ENCODE results near the gene ATRIP.

Gene ATRIP

DNA sequence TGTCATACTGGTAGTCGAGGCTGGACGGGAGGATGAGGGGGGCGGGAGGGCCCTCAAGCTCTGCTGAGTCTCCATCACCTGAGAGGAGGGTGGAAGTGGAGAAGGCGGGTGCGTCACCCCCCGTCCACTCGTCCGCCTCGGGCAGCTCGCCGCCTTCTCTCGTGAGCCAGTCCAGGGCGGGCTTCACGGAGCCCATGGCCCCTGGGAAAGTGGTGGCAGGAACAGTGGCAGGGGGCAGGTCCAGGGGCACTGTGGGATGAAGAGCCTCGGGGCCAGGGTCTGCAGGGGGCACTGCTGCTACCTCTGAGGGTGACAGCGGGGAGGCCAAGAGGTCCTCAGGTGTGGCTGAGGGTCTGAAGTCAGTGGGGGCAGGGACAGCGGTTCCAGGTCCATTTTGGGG, 26.9 kb upstream of the ATRIP start:
- H3K27me3 ChIP-seq (ENCODE audit: low read depth, low read length), result no peaks in the 10 kb centered on the region
- TF ChIP-seq, protein P1, sequence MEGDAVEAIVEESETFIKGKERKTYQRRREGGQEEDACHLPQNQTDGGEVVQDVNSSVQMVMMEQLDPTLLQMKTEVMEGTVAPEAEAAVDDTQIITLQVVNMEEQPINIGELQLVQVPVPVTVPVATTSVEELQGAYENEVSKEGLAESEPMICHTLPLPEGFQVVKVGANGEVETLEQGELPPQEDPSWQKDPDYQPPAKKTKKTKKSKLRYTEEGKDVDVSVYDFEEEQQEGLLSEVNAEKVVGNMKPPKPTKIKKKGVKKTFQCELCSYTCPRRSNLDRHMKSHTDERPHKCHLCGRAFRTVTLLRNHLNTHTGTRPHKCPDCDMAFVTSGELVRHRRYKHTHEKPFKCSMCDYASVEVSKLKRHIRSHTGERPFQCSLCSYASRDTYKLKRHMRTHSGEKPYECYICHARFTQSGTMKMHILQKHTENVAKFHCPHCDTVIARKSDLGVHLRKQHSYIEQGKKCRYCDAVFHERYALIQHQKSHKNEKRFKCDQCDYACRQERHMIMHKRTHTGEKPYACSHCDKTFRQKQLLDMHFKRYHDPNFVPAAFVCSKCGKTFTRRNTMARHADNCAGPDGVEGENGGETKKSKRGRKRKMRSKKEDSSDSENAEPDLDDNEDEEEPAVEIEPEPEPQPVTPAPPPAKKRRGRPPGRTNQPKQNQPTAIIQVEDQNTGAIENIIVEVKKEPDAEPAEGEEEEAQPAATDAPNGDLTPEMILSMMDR (IDR thresholded peaks at IDR 0.05; ENCODE audit: low read depth, low read length), result no peak
- TF ChIP-seq EZH2phosphoT487 (IDR thresholded peaks at IDR 0.05; ENCODE audit: low read depth), result no peak
- no peak overlapping the region for H3K9ac ChIP-seq (ENCODE audit: low read length)
- no peak overlapping the region for H2AFZ ChIP-seq (ENCODE audit: low read depth, low read length)
- H3K79me2 ChIP-seq (ENCODE audit: low read length), result no peaks in the 10 kb centered on the region
- no peak overlapping the region for H3K27ac ChIP-seq (ENCODE audit: low read length)
- no peaks in the 10 kb centered on the region for H3K9me3 ChIP-seq (ENCODE audit: insufficient read depth, low read length)
- peaks cover 4% of the 10 kb centered on the region; the same call in 1 of the 2 replicates for H3K4me1 ChIP-seq (ENCODE audit: low read length)
- no peak overlapping the region for H3K4me2 ChIP-seq (ENCODE audit: low read length)
- no peak overlapping the region for H3K4me3 ChIP-seq (ENCODE audit: low read length)
- H4K20me1 ChIP-seq (ENCODE audit: insufficient read depth, low read length), result no peaks in the 10 kb centered on the region; the same call in 1 of the 2 replicates
- peaks cover 4% of the 10 kb centered on the region for H3K36me3 ChIP-seq (replicated peaks; ENCODE audit: low read depth, low read length)

- Histone ChIP-seq H3K27me3 (ENCODE audit: low read depth, low read length) (no peaks in the 10 kb centered on the region), H3K9ac (ENCODE audit: low read length) (no peak overlapping the region), H3K36me3 (replicated peaks; ENCODE audit: low read depth, low read length) (peaks cover 4% of the 10 kb centered on the region), H4K20me1 (ENCODE audit: insufficient read depth, low read length) (no peaks in the 10 kb centered on the region; the same call in 1 of the 2 replicates), H3K4me3 (ENCODE audit: low read length) (no peak overlapping the region), H2AFZ (ENCODE audit: low read depth, low read length) (no peak overlapping the region), H3K4me2 (ENCODE audit: low read length) (no peak overlapping the region), H3K9me3 (ENCODE audit: insufficient read depth, low read length) (no peaks in the 10 kb centered on the region), H3K79me2 (ENCODE audit: low read length) (no peaks in the 10 kb centered on the region), H3K4me1 (ENCODE audit: low read length) (peaks cover 4% of the 10 kb centered on the region; the same call in 1 of the 2 replicates), H3K27ac (ENCODE audit: low read length) (no peak overlapping the region)
- TF ChIP-seq, protein P1 (IDR thresholded peaks at IDR 0.05; ENCODE audit: low read depth, low read length), result no peak
- TF ChIP-seq EZH2phosphoT487 (IDR thresholded peaks at IDR 0.05; ENCODE audit: low read depth), result no peak
Measured at GRCh38 chr3:48420561-48420960, 26.0 kb upstream of the ATRIP start.

DNA sequence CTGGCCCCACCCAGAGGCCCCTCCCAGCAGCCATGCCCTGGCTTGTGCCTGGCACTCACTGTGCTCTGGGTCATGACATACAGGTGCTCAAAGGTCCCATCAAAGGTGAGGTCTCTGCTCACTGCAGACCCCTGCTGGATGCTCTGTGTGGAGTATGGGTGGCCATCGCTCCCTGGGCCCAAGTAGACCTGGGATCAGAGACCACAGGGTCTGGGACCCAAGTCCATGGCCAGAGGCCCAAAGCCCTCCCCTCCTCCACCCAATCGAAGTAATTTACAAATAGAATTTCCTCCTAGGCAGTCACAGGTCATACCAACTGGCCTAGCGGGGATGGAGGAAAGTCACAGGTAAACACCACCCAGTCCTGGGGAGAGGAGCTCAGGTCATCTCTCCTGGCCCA, 24.3 kb upstream of the ATRIP start:
- Histone ChIP-seq H3K4me3 (ENCODE audit: low read length) (no peak overlapping the region), H3K9ac (ENCODE audit: low read length) (no peak overlapping the region), H4K20me1 (ENCODE audit: insufficient read depth, low read length) (peaks cover 4% of the 10 kb centered on the region; the same call in 1 of the 2 replicates), H3K27ac (ENCODE audit: low read length) (no peak overlapping the region), H3K36me3 (replicated peaks; ENCODE audit: low read depth, low read length) (peaks cover 4% of the 10 kb centered on the region), H3K4me1 (ENCODE audit: low read length) (peaks cover 9% of the 10 kb centered on the region; the same call in 1 of the 2 replicates), H3K27me3 (ENCODE audit: low read depth, low read length) (no peaks in the 10 kb centered on the region), H3K4me2 (ENCODE audit: low read length) (no peak overlapping the region), H3K9me3 (ENCODE audit: insufficient read depth, low read length) (no peaks in the 10 kb centered on the region), H2AFZ (ENCODE audit: low read depth, low read length) (no peak overlapping the region), H3K79me2 (ENCODE audit: low read length) (peaks cover 14% of the 10 kb centered on the region)
- TF ChIP-seq, protein P1 (IDR thresholded peaks at IDR 0.05; ENCODE audit: low read depth, low read length), result peak; percentile 39
- no peak for TF ChIP-seq EZH2phosphoT487 (IDR thresholded peaks at IDR 0.05; ENCODE audit: low read depth)

GRCh38 chr3:48422681-48423080, 23.9 kb upstream of the ATRIP start:
- no peak overlapping the region for H2AFZ ChIP-seq (ENCODE audit: low read depth, low read length)
- H3K4me3 ChIP-seq (ENCODE audit: low read length), result no peak overlapping the region
- TF ChIP-seq EZH2phosphoT487 (IDR thresholded peaks at IDR 0.05; ENCODE audit: low read depth), result no peak
- TF ChIP-seq, protein P1 (IDR thresholded peaks at IDR 0.05; ENCODE audit: low read depth, low read length), result no peak
- H3K36me3 ChIP-seq (replicated peaks; ENCODE audit: low read depth, low read length), result peaks cover 4% of the 10 kb centered on the region
- no peaks in the 10 kb centered on the region for H3K9me3 ChIP-seq (ENCODE audit: insufficient read depth, low read length)
- H4K20me1 ChIP-seq (ENCODE audit: insufficient read depth, low read length), result peaks cover 4% of the 10 kb centered on the region; the same call in 1 of the 2 replicates
- peaks cover 18% of the 10 kb centered on the region for H3K79me2 ChIP-seq (ENCODE audit: low read length)
- no peak overlapping the region for H3K4me2 ChIP-seq (ENCODE audit: low read length)
- H3K27me3 ChIP-seq (ENCODE audit: low read depth, low read length), result no peaks in the 10 kb centered on the region
- no peak overlapping the region for H3K27ac ChIP-seq (ENCODE audit: low read length)
- peaks cover 13% of the 10 kb centered on the region; the same call in 1 of the 2 replicates for H3K4me1 ChIP-seq (ENCODE audit: low read length)
- no peak overlapping the region for H3K9ac ChIP-seq (ENCODE audit: low read length)

Data from OCI-LY3 (cell line).